Left lung (tissue), 10 donors: ENCODE data around the gene RAD54L2. TPM values are rescaled to one million over a fixed set of nuclear protein-coding genes. Genes with fewer than 3 reads are reported as not detected.

Experiments
- ATAC-seq: fragments of 200-7000 bp; cut with Tn5 transposase; one replicate; pipeline ENCODE4 v1.9.1; 2020; ENCODE audit warnings: moderate library complexity
- DNase-seq, 4 donors: peaks; one replicate each; pipeline ENCODE4 v3.0.0-alpha.2; 2013 to 2020
- H3K27ac ChIP-seq, 2 donors: fragments of 200-600 bp; sonication (generic) in 1 of 2; one replicate each; pipeline versions ENCODE4 v1.5.0 to v1.8.0; 2020 to 2021
- H3K27me3 ChIP-seq, 2 donors: fragments of 200-600 bp; sonication (generic) in 1 of 2; one replicate each; pipeline versions ENCODE4 v1.5.0 to v1.8.0; 2020 to 2021
- H3K36me3 ChIP-seq, 2 donors: fragments of 200-600 bp; sonication (generic) in 1 of 2; one replicate each; pipeline versions ENCODE4 v1.5.0 to v1.8.0; 2020 to 2021
- H3K4me1 ChIP-seq, 2 donors: fragments of 200-600 bp; one replicate each; pipeline ENCODE4 v1.8.0; 2021
- H3K4me3 ChIP-seq, 2 donors: fragments of 200-600 bp; sonication (generic) in 1 of 2; one replicate each; pipeline versions ENCODE4 v1.5.0 to v1.8.0; 2020 to 2021; ENCODE audit warnings: mild to moderate bottlenecking in 1 of 2
- H3K9me3 ChIP-seq, 2 donors: fragments of 200-600 bp; sonication (generic) in 1 of 2; one replicate each; pipeline versions ENCODE4 v1.5.0 to v1.8.0; 2020 to 2021
- intact Hi-C, 2 donors: fragments of 100-400 bp; cut with DNase I; formaldehyde crosslinking; loops; one replicate each; pipeline versions ENCODE4 v1.11.2 to v1.14.2; 2022
- polyA plus RNA-seq, 6 donors: library from polyadenylated mRNA; unstranded; fragments of 120-200 nt; gene quantifications; one replicate each; pipeline ENCODE4 v1.2.1, GENCODE V29; 2013; ENCODE audit not compliant: insufficient read length in 6 of 6
- total RNA-seq, 2 donors: library from RNA; stranded (reverse); fragmentation: NEBNext Ultra II Directional; extraction: Animal tissue kit (Norgen Biotek cat#: 25700); gene quantifications; one replicate each; pipeline ENCODE4 v1.2.1, GENCODE V29; 2021
- TF ChIP-seq, protein P1 (sequence below), 2 donors: fragments of 200-600 bp; sonication (generic) in 1 of 2; IDR thresholded peaks; one replicate each; pipeline versions ENCODE4 v1.5.0 to v1.8.0; 2021; ENCODE audit warnings: antibody characterized with exemption in 2 of 2
- donor health status: DM: no; HTN: yes; CAD: no.
- donor health status: DM: no; HTN: no; CAD: no.

RAD54L2 gene
- total and polyA plus RNA-seq, 8 donors = 18.0 to 22.9 (median 19.9) TPM

DNA sequence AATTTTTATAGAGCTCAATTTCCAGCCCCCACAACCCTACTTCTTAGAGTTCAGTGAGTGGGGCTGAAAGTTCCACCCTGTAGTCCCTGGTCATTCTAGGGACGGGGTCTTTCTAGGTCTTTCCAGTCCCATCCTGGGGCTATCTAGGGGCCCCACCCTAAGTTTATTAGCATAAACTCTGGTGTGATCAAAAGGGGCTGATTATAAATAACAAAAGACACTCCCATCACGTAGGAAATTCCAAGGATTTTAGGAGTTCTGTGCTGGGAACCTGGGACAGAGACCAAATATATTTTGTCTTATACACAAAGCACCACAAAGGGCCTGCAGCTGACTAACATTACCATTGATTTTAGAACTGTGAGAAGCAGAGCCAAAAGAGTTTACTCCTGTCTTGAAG, 41.9 kb downstream of the RAD54L2 start:
- no peak for ATAC-seq
- H3K27ac ChIP-seq = no peak overlapping the region
- TF ChIP-seq, protein P1, sequence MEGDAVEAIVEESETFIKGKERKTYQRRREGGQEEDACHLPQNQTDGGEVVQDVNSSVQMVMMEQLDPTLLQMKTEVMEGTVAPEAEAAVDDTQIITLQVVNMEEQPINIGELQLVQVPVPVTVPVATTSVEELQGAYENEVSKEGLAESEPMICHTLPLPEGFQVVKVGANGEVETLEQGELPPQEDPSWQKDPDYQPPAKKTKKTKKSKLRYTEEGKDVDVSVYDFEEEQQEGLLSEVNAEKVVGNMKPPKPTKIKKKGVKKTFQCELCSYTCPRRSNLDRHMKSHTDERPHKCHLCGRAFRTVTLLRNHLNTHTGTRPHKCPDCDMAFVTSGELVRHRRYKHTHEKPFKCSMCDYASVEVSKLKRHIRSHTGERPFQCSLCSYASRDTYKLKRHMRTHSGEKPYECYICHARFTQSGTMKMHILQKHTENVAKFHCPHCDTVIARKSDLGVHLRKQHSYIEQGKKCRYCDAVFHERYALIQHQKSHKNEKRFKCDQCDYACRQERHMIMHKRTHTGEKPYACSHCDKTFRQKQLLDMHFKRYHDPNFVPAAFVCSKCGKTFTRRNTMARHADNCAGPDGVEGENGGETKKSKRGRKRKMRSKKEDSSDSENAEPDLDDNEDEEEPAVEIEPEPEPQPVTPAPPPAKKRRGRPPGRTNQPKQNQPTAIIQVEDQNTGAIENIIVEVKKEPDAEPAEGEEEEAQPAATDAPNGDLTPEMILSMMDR (IDR thresholded peaks at IDR 0.05) = no peak

DNA sequence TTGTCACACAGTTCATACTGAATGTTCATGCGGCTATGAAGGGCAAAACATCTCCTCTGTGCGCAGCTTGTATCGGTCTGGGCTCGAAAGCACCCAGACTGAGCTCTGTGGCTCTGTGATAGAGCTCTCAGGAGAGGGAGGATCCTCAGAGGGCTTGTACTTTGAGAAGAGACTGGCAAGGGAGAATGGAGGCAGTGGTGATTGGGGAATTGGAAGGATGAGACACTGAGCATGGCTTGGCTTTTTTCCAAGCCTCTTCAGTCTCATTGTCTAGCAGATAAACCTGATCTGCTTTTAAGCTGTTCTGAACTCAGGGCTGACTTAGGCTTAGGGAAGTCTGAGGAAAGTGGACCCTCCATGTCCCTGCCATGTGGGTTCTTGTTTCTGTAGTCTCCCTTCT, 43.0 kb downstream of the RAD54L2 start:
- Histone ChIP-seq H3K4me1 (no peaks in the 10 kb centered on the region), H3K27me3 (no peaks in the 10 kb centered on the region), H3K36me3 (peaks cover 0 to 9% of the 10 kb centered on the region in 2 donors), H3K27ac (no peak overlapping the region), H3K4me3 (no peak overlapping the region), H3K9me3 (no peaks in the 10 kb centered on the region)
- ATAC-seq = no peak
- no peak for DNase-seq
- TF ChIP-seq, protein P1 (IDR thresholded peaks at IDR 0.05) = no peak
- intact Hi-C loops = no loop called here

More for the DNA sequence above, 41.9 kb downstream of the RAD54L2 start:
- no peak for DNase-seq
- Histone ChIP-seq H3K4me3 (no peak overlapping the region), H3K36me3 (peaks cover 0 to 9% of the 10 kb centered on the region in 2 donors), H3K4me1 (no peaks in the 10 kb centered on the region), H3K9me3 (no peaks in the 10 kb centered on the region), H3K27me3 (no peaks in the 10 kb centered on the region)
- intact Hi-C loops = no loop called here

DNA sequence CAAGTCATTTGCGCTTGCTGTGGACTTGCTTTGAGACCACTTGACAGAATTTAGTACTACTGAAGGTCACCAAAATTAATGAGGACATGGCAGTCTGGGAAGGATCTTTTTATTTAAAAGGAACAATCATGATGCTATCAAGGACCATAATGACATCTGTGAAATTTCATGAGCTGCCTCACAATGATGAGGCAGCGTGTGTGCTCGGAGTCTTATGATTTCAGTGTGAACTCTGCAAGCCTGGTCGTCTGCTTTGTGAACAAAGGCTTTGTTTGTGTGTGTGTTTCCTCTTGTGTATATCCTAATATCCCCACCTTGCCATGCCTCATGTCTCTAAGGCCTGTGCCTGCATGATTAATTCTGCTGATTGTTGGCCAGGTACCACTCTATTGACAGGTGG, 46.7 kb downstream of the RAD54L2 start:
- intact Hi-C loops = no loop called here
- no peak for DNase-seq
- no peaks in the 10 kb centered on the region for H3K27me3 ChIP-seq
- H3K27ac ChIP-seq = no peak overlapping the region
- no peaks in the 10 kb centered on the region for H3K9me3 ChIP-seq
- no peak overlapping the region for H3K4me3 ChIP-seq
- peaks cover 0 to 3% of the 10 kb centered on the region in 2 donors for H3K36me3 ChIP-seq
- no peak for ATAC-seq
- TF ChIP-seq, protein P1 (IDR thresholded peaks at IDR 0.05) = no peak
- H3K4me1 ChIP-seq = peaks cover 0 to 10% of the 10 kb centered on the region in 2 donors

DNA sequence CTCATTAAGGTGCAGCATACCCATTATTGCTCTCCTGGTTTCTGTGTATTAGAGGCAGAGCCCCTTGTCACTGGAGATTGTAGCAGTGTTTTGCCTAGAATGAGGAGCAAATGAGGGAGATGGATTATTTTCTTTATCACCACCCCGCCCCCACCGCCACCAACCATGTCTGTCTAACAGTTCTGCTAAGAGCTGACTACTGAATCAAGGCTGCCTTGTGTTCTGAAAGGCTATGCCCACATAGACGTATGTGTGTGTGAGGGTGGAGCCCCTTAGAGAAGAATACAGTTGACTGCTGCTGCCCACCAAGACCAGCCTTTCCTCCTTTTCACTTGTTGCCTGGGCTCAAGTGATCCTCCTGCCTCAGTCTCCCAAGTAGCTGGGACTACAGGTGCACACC, 47.4 kb downstream of the RAD54L2 start:
- ATAC-seq (peak; percentile 12), DNase-seq (no peak)
- Histone ChIP-seq H3K36me3 (peaks cover 0 to 8% of the 10 kb centered on the region in 2 donors), H3K9me3 (no peaks in the 10 kb centered on the region), H3K4me1 (peaks cover 0 to 10% of the 10 kb centered on the region in 2 donors), H3K4me3 (no peak overlapping the region), H3K27ac (no peak overlapping the region), H3K27me3 (no peaks in the 10 kb centered on the region)
- TF ChIP-seq, protein P1 (IDR thresholded peaks at IDR 0.05) = no peak
- intact Hi-C loops = no loop called here

Other genes starting within 250 kb of the RAD54L2 start
- 100 to 1,000 TPM; 109 to 187 TPM for gene MANF, start 153.4 kb upstream of the RAD54L2 start, total RNA-seq
- 100 to 1,000 TPM in 2 of 6 donors, 10 to 100 TPM in 4; 87.7 to 118 (median 97.7) TPM for gene MANF, start 153.4 kb upstream of the RAD54L2 start, polyA plus RNA-seq
- 10 to 100 TPM; 25.2 to 26.9 TPM for gene RBM15B, start 147.4 kb upstream of the RAD54L2 start, total RNA-seq
- 10 to 100 TPM; 29.5 to 44.8 (median 38.6) TPM for gene RBM15B, start 147.4 kb upstream of the RAD54L2 start, polyA plus RNA-seq
- gene DCAF1, start 38.7 kb upstream of the RAD54L2 start, total RNA-seq = 10 to 100 TPM; 18.1 to 20.8 TPM
- gene DCAF1, start 38.7 kb upstream of the RAD54L2 start, polyA plus RNA-seq = 10 to 100 TPM; 23.6 to 28.3 (median 26.3) TPM
- 10 to 100 TPM; 48.7 to 50.4 TPM for gene TEX264, start 132.5 kb downstream of the RAD54L2 start, total RNA-seq
- gene TEX264, start 132.5 kb downstream of the RAD54L2 start, polyA plus RNA-seq = 10 to 100 TPM; 34.6 to 40.4 (median 35.7) TPM
- under 1 TPM; 0.21 to 0.61 TPM for gene GRM2, start 168.3 kb downstream of the RAD54L2 start, total RNA-seq
- gene GRM2, start 168.3 kb downstream of the RAD54L2 start, polyA plus RNA-seq = 1 to 10 TPM in 1 of 6 donors, under 1 TPM in 5; 0.63 to 1.0 (median 0.83) TPM
- not detected for gene IQCF6, start 240.5 kb downstream of the RAD54L2 start, total RNA-seq
- gene IQCF6, start 240.5 kb downstream of the RAD54L2 start, polyA plus RNA-seq = not detected